GM12878 (cell line): ENCODE data around the gene HOXD12. TPM values are rescaled to one million over a fixed set of nuclear protein-coding genes. Genes with fewer than 3 reads are reported as not detected.

Source experiments
- ATAC-seq: fragments of 200-7000 bp; cut with Tn5 transposase; 3 replicates; pipeline ENCODE4 v1.9.1; 2020; ENCODE audit warnings: mild to moderate bottlenecking, moderate library complexity
- BruUV-seq: library from RNA; stranded (reverse); fragments of 400-500 nt; replicated peaks from 2 replicates; lab custom pipeline; 2021; lab: Mats Ljungman, UMichigan
- CTCF ChIA-PET: fragments of 300-600 bp; sonication (Branson Sonifier 250); formaldehyde crosslinking; extraction: SDS; loops from one replicate; lab custom pipeline; 2021; ENCODE audit warnings: inconsistent platforms; lab: Yijun Ruan, JAX
- POLR2A ChIA-PET: fragments of 350-600 bp; formaldehyde crosslinking; extraction: SDS; loops from one replicate; lab custom pipeline; 2021; ENCODE audit warnings: inconsistent platforms; lab: Charles Lee
- RAD21 ChIA-PET: fragments of 300-600 bp; sonication (Branson Sonifier 250); formaldehyde crosslinking; loops from one replicate; lab custom pipeline; 2023; ENCODE audit warnings: antibody characterized with exemption; ENCODE audit not compliant: unreplicated experiment; lab: Charles Lee
- SMC1A ChIA-PET: fragments of 300-600 bp; sonication (Branson Sonifier 250); formaldehyde crosslinking; loops from one replicate; lab custom pipeline; 2023; ENCODE audit not compliant: unreplicated experiment, uncharacterized antibody; lab: Charles Lee
- DNase-seq: peaks from one replicate; pipeline ENCODE4 v3.0.0-alpha.2; 2011; ENCODE audit warnings: low read depth, low spot score
- FAIRE-seq: peaks from 3 replicates; lab custom pipeline; 2011; peaks lifted over from hg19 to GRCh38; lab: Jason Lieb, UNC
- H2AFZ ChIP-seq: 2 replicates; pipeline ENCODE4 v1.6.0; 2011; ENCODE audit warnings: low read depth, low read length, control low read depth; ENCODE audit not compliant: control insufficient read depth
- H3K27ac ChIP-seq: 2 replicates; pipeline ENCODE4 v1.5.1; 2011; ENCODE audit warnings: control low read depth; ENCODE audit not compliant: control insufficient read depth, insufficient read depth
- H3K27me3 ChIP-seq, 2 experiments: replicated peaks in 1 of 2; 2 replicates each; pipeline versions ENCODE4 v1.6.0 to v1.6.1; 2011; ENCODE audit warnings: low read length in 1 of 2; ENCODE audit not compliant: control insufficient read depth in 2 of 2, insufficient read depth in 2 of 2
- H3K36me3 ChIP-seq, 2 experiments: 2 replicates each; pipeline ENCODE4 v1.5.1; 2011; ENCODE audit warnings: low read length in 1 of 2; ENCODE audit not compliant: control insufficient read depth in 2 of 2, insufficient read depth in 2 of 2
- H3K4me1 ChIP-seq: 2 replicates; pipeline ENCODE4 v1.6.1; 2011; ENCODE audit warnings: mild to moderate bottlenecking, low read length, moderate library complexity, mixed read lengths; ENCODE audit not compliant: control insufficient read depth, insufficient read depth
- H3K4me2 ChIP-seq: 2 replicates; pipeline ENCODE4 v1.6.0; 2011; ENCODE audit warnings: control low read depth; ENCODE audit not compliant: control insufficient read depth, insufficient read depth
- H3K4me3 ChIP-seq: fragments of 200-600 bp; sonication (generic); 2 replicates; pipeline ENCODE4 v1.5.1; 2016
- H3K79me2 ChIP-seq: 2 replicates; pipeline ENCODE4 v1.6.0; 2011; ENCODE audit warnings: low read length; ENCODE audit not compliant: control insufficient read depth, insufficient read depth
- H3K9ac ChIP-seq: 2 replicates; pipeline ENCODE4 v1.8.0; 2011; ENCODE audit warnings: low read length, control low read depth, mixed read lengths; ENCODE audit not compliant: control insufficient read depth, insufficient read depth
- H3K9me3 ChIP-seq: replicated peaks from 3 replicates; pipeline ENCODE4 v1.5.1; 2011; ENCODE audit warnings: mild to moderate bottlenecking, low read length; ENCODE audit not compliant: control insufficient read depth, insufficient read depth
- H4K20me1 ChIP-seq: 2 replicates; pipeline ENCODE4 v1.6.0; 2011; ENCODE audit not compliant: control insufficient read depth, insufficient read depth
- BCL11A ChIP-seq: IDR thresholded peaks from 2 replicates; pipeline ENCODE4 v1.6.1; 2011; ENCODE audit warnings: low read depth, low read length
- HCFC1 ChIP-seq: fragments of 150-350 bp; IDR thresholded peaks from 2 replicates; pipeline ENCODE4 v1.6.1; 2014; ENCODE audit warnings: low read length
- HSF1 ChIP-seq: fragments of 150-350 bp; IDR thresholded peaks from 2 replicates; pipeline ENCODE4 v1.6.1; 2014; ENCODE audit warnings: mild to moderate bottlenecking, low read depth, low read length
- JUNB ChIP-seq: IDR thresholded peaks from 2 replicates; pipeline ENCODE4 v1.6.1; 2016; ENCODE audit warnings: antibody characterized with exemption, mild to moderate bottlenecking
- LARP7 ChIP-seq: fragments of 450-650 bp; IDR thresholded peaks from 2 replicates; pipeline ENCODE4 v1.6.1; 2017; ENCODE audit warnings: mild to moderate bottlenecking
- MYC ChIP-seq: IDR thresholded peaks from 2 replicates; pipeline ENCODE4 v1.6.1; 2011; ENCODE audit warnings: mild to moderate bottlenecking, low read length, moderate library complexity, inconsistent platforms; ENCODE audit not compliant: insufficient read depth, insufficient replicate concordance, insufficient read length, severe bottlenecking
- POLR2A ChIP-seq: IDR thresholded peaks from 2 replicates; pipeline ENCODE4 v1.6.1; 2011; ENCODE audit warnings: low read depth, mild to moderate bottlenecking, low read length
- SMC3 ChIP-seq: IDR thresholded peaks from 2 replicates; pipeline ENCODE4 v1.6.1; 2011; ENCODE audit warnings: low read length, improper control_type of control experiment, borderline replicate concordance
- TAF1 ChIP-seq: IDR thresholded peaks from 2 replicates; pipeline ENCODE4 v1.6.1; 2011; ENCODE audit warnings: mild to moderate bottlenecking, low read depth, low read length, borderline replicate concordance
- TCF3 ChIP-seq: IDR thresholded peaks from 2 replicates; pipeline ENCODE4 v1.6.1; 2012; ENCODE audit warnings: low read depth, mild to moderate bottlenecking, low read length, borderline replicate concordance; ENCODE audit not compliant: insufficient read depth
- YBX1 ChIP-seq: fragments of 450-650 bp; IDR thresholded peaks from 2 replicates; pipeline ENCODE4 v1.6.1; 2016; ENCODE audit warnings: antibody characterized with exemption
- YY1 ChIP-seq: IDR thresholded peaks from 2 replicates; pipeline ENCODE4 v1.6.1; 2011; ENCODE audit warnings: low read depth, mild to moderate bottlenecking, low read length
- ZBED1 ChIP-seq: IDR thresholded peaks from 2 replicates; pipeline ENCODE4 v1.6.1; 2016; ENCODE audit warnings: borderline replicate concordance
- ZBTB11 ChIP-seq: fragments of 450-650 bp; formaldehyde crosslinking; IDR thresholded peaks from 2 replicates; pipeline ENCODE4 v1.5.0; 2022; ENCODE audit warnings: mild to moderate bottlenecking, missing genetic modification characterization
- ZBTB4 ChIP-seq: fragments of 450-650 bp; formaldehyde crosslinking; IDR thresholded peaks from 2 replicates; pipeline ENCODE4 v1.4.0; 2022; ENCODE audit warnings: mild to moderate bottlenecking, moderate library complexity
- ZNF622 ChIP-seq: fragments of 450-650 bp; IDR thresholded peaks from 2 replicates; pipeline ENCODE4 v1.6.1; 2017; ENCODE audit warnings: mild to moderate bottlenecking, inconsistent platforms
- WGBS: methylation state at CpG from one replicate; pipeline ENCODE4 v1.1.6; 2016; ENCODE audit warnings: low lambda C conversion rate; ENCODE audit not compliant: insufficient replicate concordance, insufficient coverage; ENCODE audit errors: missing lambda C conversion rate; 5-methylcytosine and 5-hydroxymethylcytosine counted together
- in situ Hi-C: fragments of 300-500 bp; cut with MboI; formaldehyde crosslinking; loops from 9 replicates; pipeline ENCODE4 v1.14.3; 2018; ENCODE audit warnings: mixed read lengths
- intact Hi-C: fragments of 100-400 bp; cut with micrococcal nuclease; formaldehyde crosslinking; loops from one replicate; pipeline ENCODE4 v1.14.2; 2022; ENCODE audit not compliant: unreplicated experiment
- polyA plus RNA-seq, 11 experiments: library from polyadenylated mRNA; depleted of rRNA in 4 of 11; unstranded in 6 of 11; stranded (reverse) in 5 of 11; fragments of >200 nt; fragmentation: Nextera tagmentation in 4 of 11; fragmentation: Illumina TruSeq in 1 of 11; extraction: Ambion mirVana in 4 of 11; extraction: Trizol in 1 of 11; gene quantifications; 1 replicate in 1 of 11; 2 replicates in 10 of 11; pipeline versions ENCODE4 v1.2.1 to v1.2.3, GENCODE V29; 2011 to 2016; ENCODE audit warnings: inconsistent platforms in 2 of 11, missing spikeins in 2 of 11, low read depth in 1 of 11
- total RNA-seq, 4 experiments: library from RNA; depleted of rRNA in 3 of 4; stranded (reverse); fragments of >200 nt in 3 of 4; fragmentation: Illumina TruSeq in 1 of 4; extraction: Trizol in 1 of 4; gene quantifications; 2 replicates each; pipeline versions ENCODE4 v1.2.1 to v1.2.3, GENCODE V29; 2013 to 2021

Gene HOXD12
- total and polyA plus RNA-seq, 10 of the 15 experiments (the other 5 are each of a cell fraction or from before 2014, with no cell fraction given) = not detected

GRCh38 chr2:176128982-176129796 lies 29.6 kb downstream of the HOXD12 start, which contains the start of gene HOXD8:
Gene HOXD8 (plus strand): TSS chr2:176129705. CDS start chr2:176130367, 662 bp downstream.
- H3K9me3 ChIP-seq = peaks cover 1% of the 10 kb centered on the region; the same call in 2 of the 3 replicates
- POLR2A ChIA-PET = no interaction called here
- H3K9ac ChIP-seq = no peak within 1 kb of the TSS
- no peak within 1 kb of the TSS for H3K27ac ChIP-seq
- no peak within 1 kb of the TSS for H3K4me2 ChIP-seq
- intact Hi-C loops = loop anchor here (5.0 kb wide), 2 partner anchors 688 to 1033 kb away; no protein-coding TSS in a partner anchor
- CTCF ChIA-PET = interaction anchor here (3.1 to 4.3 kb wide), 3 partner anchors 326 to 1020 kb away, joined by 36 to 44 read pairs (median 40); no protein-coding TSS in a partner anchor
- in situ Hi-C loops = loop anchor here (5.0 to 25.0 kb wide), 4 partner anchors 508 to 1208 kb away; no protein-coding TSS in a partner anchor
- H3K79me2 ChIP-seq = no peaks in the 10 kb centered on the region
- no peaks in the 10 kb centered on the region for H3K4me1 ChIP-seq
- RAD21 ChIA-PET = interaction anchor here (2.6 to 3.7 kb wide), 2 partner anchors 325 to 1020 kb away, joined by 17 to 19 read pairs; no protein-coding TSS in a partner anchor
- DNase-seq = no peak
- no peak for FAIRE-seq
- SMC1A ChIA-PET = interaction anchor here (0.9 kb wide), 1 partner anchor 523 kb away, joined by 3 read pairs; no protein-coding TSS in a partner anchor
- no peak within 1 kb of the TSS for H3K4me3 ChIP-seq
- no peak within 1 kb of the TSS for H2AFZ ChIP-seq
- no peaks in the 10 kb centered on the region for H4K20me1 ChIP-seq
- H3K36me3 ChIP-seq = no peaks in the 10 kb centered on the region
- BruUV-seq = no TSS peak
- WGBS = 61% methylated on average over 51 of the region's 64 CpGs
- ATAC-seq = no peak
- peaks cover 8 to 32% of the 10 kb centered on the region in 2 experiments for H3K27me3 ChIP-seq
- TF ChIP-seq TCF3 (no peak), ZBTB4 (no peak), HSF1 (no peak), TAF1 (no peak), YY1 (no peak), HCFC1 (no peak), ZNF622 (no peak), ZBED1 (no peak), BCL11A (no peak), YBX1 (no peak), LARP7 (no peak), ZBTB11 (no peak), JUNB (no peak), SMC3 (no peak), MYC (no peak), POLR2A (no peak)
